K562 (cell line): Measurements from ENCODE around the gene ZNF609. TPM values are rescaled to one million over a fixed set of nuclear protein-coding genes. Genes with fewer than 3 reads are reported as not detected.

Source experiments
- ATAC-seq: fragments of 200-7000 bp; cut with Tn5 transposase; 3 replicates; pipeline ENCODE4 v1.9.1; 2020; ENCODE audit warnings: moderate library complexity
- BruUV-seq: library from RNA; stranded (reverse); fragments of 400-500 nt; replicated peaks from 2 replicates; lab custom pipeline; 2021; lab: Mats Ljungman, UMichigan
- CTCF ChIA-PET: fragments of 300-600 bp; formaldehyde crosslinking; extraction: SDS; loops from one replicate; lab custom pipeline; 2021; ENCODE audit warnings: low intra/inter-chr PET ratio; lab: Yijun Ruan, JAX
- POLR2A ChIA-PET: fragments of 300-600, 350-650 bp; sonication (Branson Sonifier 250); formaldehyde crosslinking; extraction: SDS; loops from one replicate; lab custom pipeline; 2021; ENCODE audit warnings: antibody characterized with exemption, inconsistent platforms; lab: Yijun Ruan, JAX
- DNase-seq, 4 experiments: peaks; one replicate each; pipeline versions ENCODE4 v3.0.0 to v3.0.0-alpha.2; 2011 to 2018; ENCODE audit warnings: low spot score in 3 of 4, mixed read lengths in 3 of 4; ENCODE audit errors: extremely low read depth in 1 of 4
- FAIRE-seq: peaks from 2 replicates; lab custom pipeline; 2011; peaks lifted over from hg19 to GRCh38; lab: Jason Lieb, UNC
- H2AFZ ChIP-seq: 2 replicates; pipeline ENCODE4 v1.6.0; 2011; ENCODE audit warnings: low read depth, low read length, control low read depth, inconsistent platforms
- H3K27ac ChIP-seq: fragments of 200-600 bp; 3 replicates; pipeline ENCODE4 v1.8.0; 2011; ENCODE audit warnings: low read depth, mild to moderate bottlenecking, control low read depth, inconsistent platforms, low read length, moderate library complexity, mixed read lengths; ENCODE audit errors: extremely low read depth
- H3K27me3 ChIP-seq, 2 experiments: fragments of 300-600 bp in 1 of 2; 2 replicates in 1 of 2; 3 replicates in 1 of 2; pipeline versions ENCODE4 v1.6.0 to v1.8.0; 2011; ENCODE audit warnings: inconsistent platforms in 2 of 2, low read length in 2 of 2, mild to moderate bottlenecking in 1 of 2, mixed read lengths in 1 of 2, moderate library complexity in 1 of 2; ENCODE audit not compliant: control insufficient read depth in 2 of 2, insufficient read depth in 2 of 2
- H3K36me3 ChIP-seq: fragments of 300-600 bp; 3 replicates; pipeline ENCODE4 v1.8.0; 2011; ENCODE audit warnings: mild to moderate bottlenecking, low read length, inconsistent platforms; ENCODE audit not compliant: control insufficient read depth, insufficient read depth
- H3K4me1 ChIP-seq, 2 experiments: fragments of 200-600 bp in 1 of 2; replicated peaks in 1 of 2; 2 replicates in 1 of 2; 3 replicates in 1 of 2; pipeline versions ENCODE4 v1.5.1 to v1.8.0; 2011; ENCODE audit warnings: inconsistent platforms in 2 of 2, low read length in 2 of 2, mild to moderate bottlenecking in 1 of 2, mixed read lengths in 1 of 2, moderate library complexity in 1 of 2; ENCODE audit not compliant: control insufficient read depth in 2 of 2, insufficient read depth in 2 of 2
- H3K4me2 ChIP-seq: 2 replicates; pipeline ENCODE4 v1.6.1; 2011; ENCODE audit warnings: low read length, control low read depth, inconsistent platforms, mixed read lengths; ENCODE audit not compliant: insufficient read depth
- H3K4me3 ChIP-seq: fragments of 200-600 bp; sonication (generic), shearing (Covaris generic); 2 replicates; pipeline ENCODE4 v1.5.1; 2016; ENCODE audit warnings: control low read depth, inconsistent platforms
- H3K79me2 ChIP-seq: fragments of 200-600 bp; 3 replicates; pipeline ENCODE4 v1.8.0; 2011; ENCODE audit warnings: low read length, inconsistent platforms; ENCODE audit not compliant: control insufficient read depth, insufficient read depth
- H3K9ac ChIP-seq, 2 experiments: 2 replicates each; pipeline versions ENCODE4 v1.6.0 to v1.6.1; 2011; ENCODE audit warnings: low read depth in 2 of 2, low read length in 2 of 2, control low read depth in 1 of 2, inconsistent platforms in 1 of 2, mild to moderate bottlenecking in 1 of 2, mixed read lengths in 1 of 2; ENCODE audit not compliant: insufficient read depth in 1 of 2
- H3K9me1 ChIP-seq: one replicate; pipeline ENCODE4 v1.6.0; 2011; ENCODE audit warnings: inconsistent platforms, mild to moderate bottlenecking, low read length, moderate library complexity; ENCODE audit not compliant: control insufficient read depth, insufficient read depth
- H3K9me3 ChIP-seq: replicated peaks from 2 replicates; pipeline ENCODE4 v1.5.1; 2011; ENCODE audit warnings: low read depth, low read length, inconsistent platforms; ENCODE audit not compliant: control insufficient read depth, insufficient read depth
- H4K20me1 ChIP-seq: replicated peaks from 2 replicates; pipeline ENCODE4 v1.6.1; 2011; ENCODE audit warnings: low read length, inconsistent platforms, mixed read lengths; ENCODE audit not compliant: control insufficient read depth, insufficient read depth
- BACH1 ChIP-seq: fragments of 200-800 bp; sonication (Bioruptor generic); IDR thresholded peaks from 2 replicates; pipeline ENCODE4 v1.6.1; 2016; ENCODE audit warnings: missing genetic modification characterization, missing compliant biosample characterization
- FUS ChIP-seq: fragments of 200-400 bp; formaldehyde crosslinking; optimal IDR thresholded peaks from 2 replicates; pipeline ENCODE3; 2017; ENCODE audit warnings: low read depth, low read length
- GATAD2B ChIP-seq: fragments of 450-650 bp; IDR thresholded peaks from 2 replicates; pipeline ENCODE4 v1.6.1; 2017; ENCODE audit warnings: mild to moderate bottlenecking, borderline replicate concordance
- HOXB6 ChIP-seq: fragments of 250-450 bp; sonication (Bioruptor Pico); IDR thresholded peaks from 2 replicates; pipeline ENCODE4 v1.5.1; 2022; ENCODE audit warnings: mild to moderate bottlenecking, borderline replicate concordance
- L3MBTL2 ChIP-seq: fragments of 450-650 bp; IDR thresholded peaks from 2 replicates; pipeline ENCODE4 v1.6.1; 2016; ENCODE audit warnings: mild to moderate bottlenecking, moderate library complexity
- SRSF7 ChIP-seq: fragments of 200-400 bp; formaldehyde crosslinking; optimal IDR thresholded peaks from 2 replicates; pipeline ENCODE3; 2017; ENCODE audit warnings: mild to moderate bottlenecking, low read depth, low read length
- TCF3 ChIP-seq: sonication (generic); formaldehyde crosslinking; IDR thresholded peaks from 2 replicates; pipeline ENCODE4 v1.4.0; 2020; ENCODE audit warnings: mild to moderate bottlenecking, missing genetic modification reagents
- THRAP3 ChIP-seq: fragments of 450-650 bp; IDR thresholded peaks from 2 replicates; pipeline ENCODE4 v1.6.1; 2016; ENCODE audit warnings: mild to moderate bottlenecking, inconsistent platforms, borderline replicate concordance
- WGBS: fragments of 100-300 bp; shearing (Covaris generic); methylation state at CpG from one replicate; pipeline ENCODE4 v1.1.6; 2016; ENCODE audit warnings: low coverage, mixed read lengths; ENCODE audit not compliant: insufficient coverage; ENCODE audit errors: missing lambda C conversion rate; 5-methylcytosine and 5-hydroxymethylcytosine counted together
- in situ Hi-C: fragments of 300-500 bp; cut with MboI; formaldehyde crosslinking; loops from 4 replicates; pipeline ENCODE4 v1.15.0; 2018; ENCODE audit warnings: inconsistent platforms, mixed read lengths
- intact Hi-C: fragments of 100-400 bp; cut with micrococcal nuclease; formaldehyde crosslinking; loops from 2 replicates; pipeline ENCODE4 v1.14.2; 2022
- polyA plus RNA-seq, 8 experiments: library from polyadenylated mRNA; depleted of rRNA in 4 of 8; stranded (reverse) in 5 of 8; unstranded in 3 of 8; fragments of >200 nt; fragmentation: Nextera tagmentation in 2 of 8; fragmentation: Illumina TruSeq in 1 of 8; extraction: Ambion mirVana in 2 of 8; extraction: Trizol in 1 of 8; gene quantifications; 2 replicates each; pipeline versions ENCODE4 v1.2.1 to v1.2.3, GENCODE V29; 2011 to 2014; ENCODE audit warnings: inconsistent platforms in 1 of 8, missing spikeins in 1 of 8
- total RNA-seq, 7 experiments: library from RNA; depleted of rRNA in 6 of 7; stranded (reverse); fragments of >200 nt in 6 of 7; fragmentation: Illumina TruSeq in 2 of 7; extraction: Trizol in 2 of 7; gene quantifications; 2 replicates each; pipeline versions ENCODE4 v1.2.1 to v1.2.3, GENCODE V29; 2011 to 2021; ENCODE audit warnings: low replicate concordance in 1 of 7
- TF ChIP-seq, protein P1 (sequence below): IDR thresholded peaks from 3 replicates; pipeline ENCODE4 v1.6.1; 2011; ENCODE audit warnings: borderline replicate concordance, mild to moderate bottlenecking, moderate library complexity; ENCODE audit not compliant: insufficient read length; ENCODE audit errors: extremely low read depth
- TF ChIP-seq, protein P2 (sequence below): fragments of 450-650 bp; formaldehyde crosslinking; IDR thresholded peaks from 2 replicates; pipeline ENCODE4 v1.4.0; 2022; ENCODE audit warnings: missing genetic modification characterization

The ZNF609 gene
- total and polyA plus RNA-seq, 9 of the 15 experiments (the other 6 are each of a cell fraction or from before 2014, with no cell fraction given): 3.0 to 38.7 (median 17.8) TPM

DNA sequence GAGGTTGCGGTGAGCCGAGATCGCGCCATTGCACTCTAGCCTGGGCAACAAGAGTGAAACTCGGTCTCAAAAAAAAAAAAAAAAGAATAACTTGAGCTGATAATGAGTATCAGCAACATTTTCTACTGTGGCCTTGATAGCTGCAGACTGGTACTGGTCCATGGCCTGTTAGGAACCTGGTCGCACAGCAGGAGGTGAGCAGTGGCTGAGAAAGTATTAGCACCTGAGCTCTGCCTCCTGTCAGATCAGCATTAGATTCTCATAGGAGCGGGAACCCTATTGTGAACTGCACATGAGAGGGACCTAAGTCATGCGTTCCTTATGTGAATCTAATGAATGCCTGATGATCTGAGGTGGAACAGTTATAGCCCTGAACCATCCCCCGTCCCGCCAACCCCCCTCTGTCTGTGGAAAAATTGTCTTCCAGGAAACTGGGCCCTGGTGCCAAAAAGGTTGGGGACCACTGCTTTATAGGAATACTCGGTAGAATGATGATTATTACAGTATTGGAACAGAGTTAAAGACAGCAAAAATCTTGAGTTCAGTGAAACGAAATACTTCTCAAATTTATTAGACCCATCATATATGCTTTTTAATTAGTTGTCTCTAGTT, 126.0 kb downstream of the ZNF609 start:
- Histone ChIP-seq H3K4me2 (no peak overlapping the region), H3K9ac (no peak overlapping the region), H3K36me3 (peaks cover 6% of the 10 kb centered on the region; the same call in 1 of the 3 replicates), H3K27me3 (no peaks in the 10 kb centered on the region), H3K9me3 (no peaks in the 10 kb centered on the region), H3K79me2 (peaks cover 84% of the 10 kb centered on the region), H3K4me3 (no peak overlapping the region), H2AFZ (no peak overlapping the region), H4K20me1 (no peaks in the 10 kb centered on the region; the same call in 1 of the 2 replicates), H3K27ac (no peak overlapping the region), H3K4me1 (peaks cover 12 to 16% of the 10 kb centered on the region in 2 experiments), H3K9me1 (no peaks in the 10 kb centered on the region)
- no TSS peak for BruUV-seq
- in situ Hi-C loops: no loop called here
- DNase-seq (no peak), ATAC-seq (no peak), FAIRE-seq (no peak)
- ChIA-PET POLR2A (interaction anchor here (1.9 kb wide), 1 partner anchor 10 kb away, joined by 13 read pairs; no protein-coding TSS in a partner anchor), CTCF (no interaction called here)
- intact Hi-C loops: no loop called here
- 66% methylated on average over 7 of the region's 12 CpGs for WGBS
- TF ChIP-seq BACH1 (tag) (no peak), HOXB6 (no peak), GATAD2B (no peak), L3MBTL2 (no peak), THRAP3 (no peak), TCF3 (CRISPR knock-in tag) (no peak), FUS (no peak), SRSF7 (no peak)
- TF ChIP-seq, protein P1, sequence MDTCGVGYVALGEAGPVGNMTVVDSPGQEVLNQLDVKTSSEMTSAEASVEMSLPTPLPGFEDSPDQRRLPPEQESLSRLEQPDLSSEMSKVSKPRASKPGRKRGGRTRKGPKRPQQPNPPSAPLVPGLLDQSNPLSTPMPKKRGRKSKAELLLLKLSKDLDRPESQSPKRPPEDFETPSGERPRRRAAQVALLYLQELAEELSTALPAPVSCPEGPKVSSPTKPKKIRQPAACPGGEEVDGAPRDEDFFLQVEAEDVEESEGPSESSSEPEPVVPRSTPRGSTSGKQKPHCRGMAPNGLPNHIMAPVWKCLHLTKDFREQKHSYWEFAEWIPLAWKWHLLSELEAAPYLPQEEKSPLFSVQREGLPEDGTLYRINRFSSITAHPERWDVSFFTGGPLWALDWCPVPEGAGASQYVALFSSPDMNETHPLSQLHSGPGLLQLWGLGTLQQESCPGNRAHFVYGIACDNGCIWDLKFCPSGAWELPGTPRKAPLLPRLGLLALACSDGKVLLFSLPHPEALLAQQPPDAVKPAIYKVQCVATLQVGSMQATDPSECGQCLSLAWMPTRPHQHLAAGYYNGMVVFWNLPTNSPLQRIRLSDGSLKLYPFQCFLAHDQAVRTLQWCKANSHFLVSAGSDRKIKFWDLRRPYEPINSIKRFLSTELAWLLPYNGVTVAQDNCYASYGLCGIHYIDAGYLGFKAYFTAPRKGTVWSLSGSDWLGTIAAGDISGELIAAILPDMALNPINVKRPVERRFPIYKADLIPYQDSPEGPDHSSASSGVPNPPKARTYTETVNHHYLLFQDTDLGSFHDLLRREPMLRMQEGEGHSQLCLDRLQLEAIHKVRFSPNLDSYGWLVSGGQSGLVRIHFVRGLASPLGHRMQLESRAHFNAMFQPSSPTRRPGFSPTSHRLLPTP: no peak
- TF ChIP-seq, protein P2, sequence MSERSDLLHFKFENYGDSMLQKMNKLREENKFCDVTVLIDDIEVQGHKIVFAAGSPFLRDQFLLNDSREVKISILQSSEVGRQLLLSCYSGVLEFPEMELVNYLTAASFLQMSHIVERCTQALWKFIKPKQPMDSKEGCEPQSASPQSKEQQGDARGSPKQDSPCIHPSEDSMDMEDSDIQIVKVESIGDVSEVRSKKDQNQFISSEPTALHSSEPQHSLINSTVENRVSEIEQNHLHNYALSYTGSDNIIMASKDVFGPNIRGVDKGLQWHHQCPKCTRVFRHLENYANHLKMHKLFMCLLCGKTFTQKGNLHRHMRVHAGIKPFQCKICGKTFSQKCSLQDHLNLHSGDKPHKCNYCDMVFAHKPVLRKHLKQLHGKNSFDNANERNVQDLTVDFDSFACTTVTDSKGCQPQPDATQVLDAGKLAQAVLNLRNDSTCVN (CRISPR knock-in tag): no peak
